M059J (cell line): ENCODE measurements around the gene RPL10A. TPM values are rescaled to one million over a fixed set of nuclear protein-coding genes. Genes with fewer than 3 reads are reported as not detected.

ENCODE experiments used
- DNase-seq: peaks from one replicate; pipeline ENCODE4 v3.0.0-alpha.2; 2012; ENCODE audit warnings: low read depth
- total RNA-seq: library from RNA; depleted of rRNA; stranded (reverse); fragments of >200 nt; shearing (Covaris generic); gene quantifications from 2 replicates; pipeline ENCODE4 v1.2.3, GENCODE V29; 2014

Gene RPL10A
- total RNA-seq, 1 experiment from 2014 or later, result 778 TPM

- no peak for DNase-seq
Observed at GRCh38 chr6:35474942-35475570, 6.9 kb downstream of the RPL10A start.

DNA sequence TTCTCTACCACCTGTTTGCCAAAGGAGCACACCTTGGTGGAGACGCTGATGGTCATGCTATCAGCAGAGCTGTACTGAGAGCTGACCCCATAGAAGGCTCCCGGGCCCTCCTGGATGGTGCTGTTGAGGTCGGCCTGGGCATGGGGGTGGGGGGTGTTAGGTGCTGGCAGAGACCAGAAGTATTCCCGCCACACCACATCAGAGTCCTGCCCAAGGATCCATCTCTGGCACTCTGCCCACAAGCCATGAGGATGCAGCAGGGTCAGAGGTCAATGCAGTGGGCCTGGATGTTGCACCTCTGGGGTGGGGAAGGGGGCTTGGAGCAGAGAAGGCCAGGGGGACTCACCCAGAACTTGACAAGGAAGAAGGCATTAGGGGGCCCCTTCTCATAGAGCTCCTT lies 7.4 kb downstream of the RPL10A start:
- DNase-seq, result no peak

DNA sequence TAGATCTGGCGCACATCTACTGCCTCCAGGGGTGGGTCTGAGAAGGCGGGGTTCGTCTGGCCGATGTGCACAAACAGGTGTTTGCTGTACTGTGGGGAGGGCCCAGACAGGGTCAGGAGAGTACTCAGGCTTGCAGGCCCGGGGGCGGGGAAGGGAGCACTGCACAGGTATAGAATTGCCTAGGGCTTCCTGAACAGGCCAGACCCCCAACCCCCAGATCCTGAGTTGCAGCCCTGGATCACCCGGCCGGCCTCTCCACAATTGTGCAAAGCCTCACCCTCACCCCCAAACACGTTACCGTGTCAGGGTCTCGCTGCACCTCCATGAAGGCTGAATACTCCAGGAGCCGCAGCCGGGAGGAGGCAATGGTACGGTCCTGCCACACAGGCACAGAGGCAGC lies 7.8 kb downstream of the RPL10A start:
- DNase-seq, result no peak

- DNase-seq, result no peak
Observed at GRCh38 chr6:35477028-35477427, 8.8 kb downstream of the RPL10A start.

DNA sequence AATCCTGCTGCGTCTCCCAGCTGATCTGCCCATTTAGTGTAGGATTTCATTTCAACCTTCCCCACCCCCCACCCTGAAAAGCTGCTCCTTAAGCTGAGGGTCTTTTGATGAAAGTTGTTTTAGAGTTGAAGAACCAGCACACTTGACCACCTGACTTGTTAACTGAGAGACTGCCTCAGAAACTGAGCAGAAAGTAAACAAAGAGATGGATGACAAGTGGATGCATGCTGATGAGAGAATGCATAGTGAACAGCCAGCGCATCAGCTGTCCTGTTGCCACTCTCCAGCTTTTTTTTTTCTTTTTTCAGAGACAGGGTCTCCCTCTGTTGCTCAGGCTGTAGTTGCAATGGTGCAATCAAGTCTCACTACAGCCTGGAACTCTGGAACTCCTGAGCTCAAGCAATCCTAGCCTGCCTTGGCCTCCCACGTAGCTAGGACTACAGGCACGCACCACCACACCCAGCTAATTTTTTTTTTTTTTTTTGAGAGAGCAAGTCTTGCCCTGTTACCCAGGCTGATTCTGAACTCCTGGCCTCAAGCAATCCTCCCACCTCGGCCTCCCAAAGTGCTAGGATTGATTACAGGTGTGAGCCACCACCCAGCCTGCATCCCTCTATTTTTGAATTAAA lies 9.5 kb downstream of the RPL10A start:
- no peak for DNase-seq

GRCh38 chr6:35478259-35478658 lies 10.1 kb downstream of the RPL10A start:
- DNase-seq, result no peak

- no peak for DNase-seq
Observed at GRCh38 chr6:35480176-35480575, 12.0 kb downstream of the RPL10A start.

GRCh38 chr6:35481226-35481625 lies 13.0 kb downstream of the RPL10A start:
- DNase-seq, result no peak

- no peak for DNase-seq
Observed at GRCh38 chr6:35483062-35483461, 14.9 kb downstream of the RPL10A start.

DNA sequence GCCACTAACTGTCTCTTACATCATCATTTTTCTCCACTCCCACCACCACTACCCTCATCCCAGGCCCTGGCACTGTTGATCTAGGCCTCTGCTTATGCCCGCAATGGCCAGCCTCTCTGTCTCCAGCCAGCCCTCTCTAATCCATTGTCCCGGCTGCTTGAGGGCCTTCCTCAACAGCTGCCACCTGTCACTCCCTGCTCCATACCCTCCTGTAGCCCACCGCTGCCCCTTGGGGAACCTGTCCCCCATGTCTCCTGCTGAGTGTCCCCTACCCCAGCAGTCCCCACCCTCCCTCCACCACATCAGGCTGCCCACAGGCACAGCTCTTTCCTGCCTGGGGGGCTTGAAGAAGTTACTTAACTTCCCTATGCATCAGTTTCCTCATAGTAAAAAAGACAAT lies 15.3 kb downstream of the RPL10A start:
- DNase-seq, result no peak

DNA sequence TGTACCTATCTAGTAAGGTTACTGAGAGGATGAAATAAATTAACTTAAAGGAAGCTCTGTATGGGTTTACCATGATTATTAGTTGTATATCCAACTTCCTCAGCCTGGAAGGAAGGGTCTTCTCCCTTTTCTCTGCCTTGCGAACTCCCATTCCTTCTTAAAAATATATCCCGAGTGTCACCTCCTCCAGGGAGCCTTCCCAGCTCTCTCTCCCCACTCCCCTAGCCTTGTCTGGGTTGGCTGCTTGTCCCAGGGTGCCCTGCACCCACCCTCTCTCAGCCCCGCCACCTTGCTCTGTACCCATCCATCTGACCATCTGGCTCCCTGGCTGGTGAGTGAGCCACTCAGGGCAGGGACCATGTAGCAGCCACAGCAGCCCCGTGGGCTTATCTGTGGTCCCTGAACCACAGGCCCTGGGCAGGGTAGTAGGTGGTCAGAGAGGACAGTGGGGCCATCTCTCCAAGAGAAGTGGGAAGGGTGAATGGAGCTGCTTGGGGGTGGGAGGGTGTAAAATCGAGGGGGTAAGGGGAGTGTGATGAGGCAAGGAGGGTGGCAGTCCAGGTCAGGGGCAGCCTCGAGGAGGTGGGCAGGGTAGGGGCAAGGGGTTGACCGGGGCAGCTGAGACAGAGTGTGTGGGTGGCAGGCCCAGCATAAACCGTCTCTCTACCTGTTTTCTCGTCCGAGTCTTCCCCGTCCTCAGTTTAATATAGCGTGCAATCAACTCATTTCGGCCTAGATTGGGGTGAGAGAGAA lies 15.9 kb downstream of the RPL10A start:
- no peak for DNase-seq

DNA sequence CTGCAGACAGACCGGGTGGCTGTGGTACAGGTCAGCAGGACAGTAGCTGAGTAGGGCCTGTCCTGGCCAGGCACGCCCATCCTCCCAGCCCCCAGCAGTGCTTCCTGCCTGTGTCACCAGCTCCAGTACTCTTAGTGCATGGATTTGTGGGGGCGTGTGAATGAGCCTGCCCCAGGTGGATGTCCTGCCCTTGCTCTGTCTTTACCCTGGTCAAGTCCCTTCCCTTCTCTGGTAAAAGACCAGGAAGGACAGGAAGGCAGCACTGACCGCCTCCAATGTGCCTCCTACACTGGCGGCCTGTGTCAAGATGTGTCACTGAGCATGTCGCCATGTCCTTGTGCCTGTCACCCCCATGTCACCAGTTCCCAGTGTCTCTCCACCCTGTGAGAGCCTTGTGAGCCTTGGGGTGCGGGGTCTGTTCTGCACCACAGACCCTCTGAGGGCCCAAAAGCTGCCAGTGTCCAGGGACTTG lies 16.8 kb downstream of the RPL10A start:
- peak; percentile 74 for DNase-seq

GRCh38 chr6:35485402-35485877 lies 17.2 kb downstream of the RPL10A start:
- peak; percentile 78 for DNase-seq

- DNase-seq, result no peak
Observed at GRCh38 chr6:35486005-35486925, 18.1 kb downstream of the RPL10A start.

DNA sequence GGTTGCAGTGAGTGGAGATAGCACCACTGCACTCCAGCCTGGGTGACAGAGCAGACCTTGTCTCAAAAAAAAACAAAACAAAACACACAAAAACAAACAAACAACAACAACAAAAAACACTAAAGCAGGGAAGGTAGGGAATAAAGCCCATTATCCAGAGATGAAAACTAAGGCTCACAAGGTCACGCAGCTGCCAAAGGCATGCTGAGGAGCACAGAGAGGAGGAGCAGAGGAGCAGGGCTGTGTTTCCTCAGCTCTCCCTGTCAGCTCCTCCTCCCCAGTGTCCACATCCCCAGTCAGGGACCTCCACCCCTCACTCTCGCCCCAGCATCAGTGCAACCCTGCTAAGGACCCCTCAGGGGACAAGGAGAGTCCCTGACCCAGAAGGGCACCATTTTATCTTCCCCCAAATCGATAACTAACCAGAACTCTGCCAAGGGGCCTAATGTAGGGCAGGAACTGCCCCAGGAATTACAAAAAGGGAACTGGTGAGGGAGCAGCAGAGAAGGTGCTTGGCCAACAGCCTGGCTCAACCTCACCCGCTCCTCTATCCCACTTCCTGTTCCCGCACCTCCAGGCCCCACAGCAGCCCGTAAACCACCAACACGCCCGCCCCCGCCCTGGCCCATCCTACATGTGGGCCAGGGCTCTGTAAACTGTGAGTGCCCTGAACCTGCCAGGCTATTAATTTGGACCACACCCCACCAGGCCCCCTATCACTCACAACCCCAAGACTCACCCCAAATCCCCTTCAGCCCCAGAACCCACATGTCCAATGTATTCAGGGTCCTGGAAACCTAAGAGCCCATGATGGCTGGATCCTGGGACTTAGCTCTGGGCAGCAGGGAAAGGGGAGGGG lies 19.7 kb downstream of the RPL10A start:
- peak; percentile 82 for DNase-seq

- no peak for DNase-seq
Observed at GRCh38 chr6:35488517-35488862, 20.3 kb downstream of the RPL10A start.

GRCh38 chr6:35489066-35489465 lies 20.9 kb downstream of the RPL10A start:
- no peak for DNase-seq

- peak; percentile 70 for DNase-seq
Observed at GRCh38 chr6:35489995-35490791, 22.0 kb downstream of the RPL10A start.

- DNase-seq, result no peak
Observed at GRCh38 chr6:35490821-35491557, 22.8 kb downstream of the RPL10A start.
